Measurements from ENCODE around the gene VEGFD. TPM values are rescaled to one million over a fixed set of nuclear protein-coding genes. Genes with fewer than 3 reads are reported as not detected.

VEGFD gene
- total and polyA plus RNA-seq, 2 of the 13 experiments (the other 11 are each of a cell fraction or from before 2014, with no cell fraction given), result 0.11 to 0.35 TPM

GRCh38 chrX:15405846-15406245 is 21.6 kb upstream of the VEGFD start:
- Histone ChIP-seq H3K4me1 (ENCODE audit: insufficient read depth, low read length) (no peaks in the 10 kb centered on the region), H3K9me3 (ENCODE audit: low read length) (no peaks in the 10 kb centered on the region), H3K9ac (ENCODE audit: insufficient read depth, low read depth, low read length) (no peak overlapping the region), H3K27me3 (ENCODE audit: control insufficient read depth in 1 of 2, insufficient read depth in 2 of 2, low read length in 2 of 2) (no peaks in the 10 kb centered on the region), H3K79me2 (ENCODE audit: insufficient read depth, low read length) (no peaks in the 10 kb centered on the region), H2AFZ (ENCODE audit: low read length) (no peak overlapping the region), H3K4me2 (ENCODE audit: low read depth, low read length) (no peak overlapping the region), H4K20me1 (ENCODE audit: insufficient read depth, low read length) (no peaks in the 10 kb centered on the region), H3K27ac (ENCODE audit: extremely low read length, insufficient read depth, low read length) (no peak overlapping the region), H3K4me3 (replicated peaks in 1 of 3; ENCODE audit: insufficient read depth in 1 of 3, low read depth in 2 of 3, low read length in 3 of 3) (no peak overlapping the region), H3K36me3 (replicated peaks in 1 of 2; ENCODE audit: control insufficient read depth in 1 of 2, insufficient read depth in 2 of 2, low read length in 2 of 2) (no peaks in the 10 kb centered on the region)
- CTCF ChIA-PET (ENCODE audit: low intra/inter-chr PET ratio, low total read pairs), result no interaction called here
- no peak for FAIRE-seq
- BruUV-seq (replicated peaks), result no TSS peak
- no peak for ATAC-seq
- in situ Hi-C loops (cut with HindIII; ENCODE audit: extremely low pct_ligation_motif_present, low pct_unique_long_range_greater_than_20kb), result no loop called here
- POLR2A ChIA-PET, result no interaction called here
- DNase-seq (ENCODE audit: low spot score), result no peak
- no peak for TF ChIP-seq IRX3 (CRISPR knock-in tag; IDR thresholded peaks at IDR 0.05; ENCODE audit: borderline replicate concordance, low read depth)
- TF ChIP-seq ZNF207 (IDR thresholded peaks at IDR 0.05; ENCODE audit: borderline replicate concordance), result no peak
- TF ChIP-seq ZFAT (CRISPR knock-in tag; conservative IDR thresholded peaks at IDR 0.05), result no peak
- no peak for TF ChIP-seq FOXJ3 (CRISPR knock-in tag; IDR thresholded peaks at IDR 0.05; ENCODE audit: borderline replicate concordance)
- intact Hi-C loops (cut with micrococcal nuclease; ENCODE audit: unreplicated experiment), result no loop called here
- WGBS (ENCODE audit: low lambda C conversion rate), result 93% methylated on average over 2 of the region's 3 CpGs

GRCh38 chrX:15404401-15405096 is 20.3 kb upstream of the VEGFD start:
- no peak overlapping the region for H3K27ac ChIP-seq (ENCODE audit: extremely low read length, insufficient read depth, low read length)
- WGBS (ENCODE audit: low lambda C conversion rate), result 94% methylated on average over 7 of the region's 7 CpGs
- H3K4me2 ChIP-seq (ENCODE audit: low read depth, low read length), result no peak overlapping the region
- H3K27me3 ChIP-seq (ENCODE audit: control insufficient read depth in 1 of 2, insufficient read depth in 2 of 2, low read length in 2 of 2), result no peaks in the 10 kb centered on the region
- no peak overlapping the region for H3K4me3 ChIP-seq (replicated peaks in 1 of 3; ENCODE audit: insufficient read depth in 1 of 3, low read depth in 2 of 3, low read length in 3 of 3)
- ATAC-seq (no peak), DNase-seq (ENCODE audit: low spot score) (no peak), FAIRE-seq (peak; percentile 28)
- in situ Hi-C loops (cut with HindIII; ENCODE audit: extremely low pct_ligation_motif_present, low pct_unique_long_range_greater_than_20kb) (no loop called here), intact Hi-C loops (cut with micrococcal nuclease; ENCODE audit: unreplicated experiment) (no loop called here)
- no peak overlapping the region for H3K9ac ChIP-seq (ENCODE audit: insufficient read depth, low read depth, low read length)
- POLR2A ChIA-PET, result no interaction called here
- no TSS peak for BruUV-seq (replicated peaks)
- no peaks in the 10 kb centered on the region for H3K79me2 ChIP-seq (ENCODE audit: insufficient read depth, low read length)
- H2AFZ ChIP-seq (ENCODE audit: low read length), result no peak overlapping the region
- no peaks in the 10 kb centered on the region for H3K4me1 ChIP-seq (ENCODE audit: insufficient read depth, low read length)
- H3K36me3 ChIP-seq (replicated peaks in 1 of 2; ENCODE audit: control insufficient read depth in 1 of 2, insufficient read depth in 2 of 2, low read length in 2 of 2), result no peaks in the 10 kb centered on the region
- no peaks in the 10 kb centered on the region for H3K9me3 ChIP-seq (ENCODE audit: low read length)
- no peaks in the 10 kb centered on the region for H4K20me1 ChIP-seq (ENCODE audit: insufficient read depth, low read length)
- CTCF ChIA-PET (ENCODE audit: low intra/inter-chr PET ratio, low total read pairs), result no interaction called here
- TF ChIP-seq ZNF143 (CRISPR knock-in tag; IDR thresholded peaks at IDR 0.05) (no peak), ZNF75D (CRISPR knock-in tag; IDR thresholded peaks at IDR 0.05; ENCODE audit: borderline replicate concordance) (no peak), ZBTB8A (CRISPR knock-in tag; IDR thresholded peaks at IDR 0.05; ENCODE audit: borderline replicate concordance, low read depth) (no peak), ZNF292 (CRISPR knock-in tag; IDR thresholded peaks at IDR 0.05; ENCODE audit: borderline replicate concordance, low read depth) (no peak)
- TF ChIP-seq, protein P1, sequence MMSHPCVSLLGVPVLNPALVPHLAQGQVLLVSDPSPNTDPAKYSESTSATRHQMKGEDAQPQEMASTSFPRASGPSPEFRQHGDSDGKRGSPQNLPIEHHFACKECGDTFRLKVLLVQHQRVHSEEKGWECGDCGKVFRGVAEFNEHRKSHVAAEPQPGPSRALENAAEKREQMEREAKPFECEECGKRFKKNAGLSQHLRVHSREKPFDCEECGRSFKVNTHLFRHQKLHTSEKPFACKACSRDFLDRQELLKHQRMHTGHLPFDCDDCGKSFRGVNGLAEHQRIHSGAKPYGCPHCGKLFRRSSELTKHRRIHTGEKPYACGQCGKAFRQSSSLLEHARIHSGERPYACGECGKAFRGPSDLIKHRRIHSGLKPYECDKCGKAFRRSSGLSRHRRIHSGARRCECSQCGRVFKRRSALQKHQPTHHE (CRISPR knock-in tag; IDR thresholded peaks at IDR 0.05; ENCODE audit: borderline replicate concordance), result no peak
